GM12801 (cell line): ENCODE results near the gene IQCK.

Source experiments
- CTCF ChIP-seq: IDR thresholded peaks from one replicate; pipeline ENCODE4 v1.5.1; 2011; ENCODE audit warnings: control low read depth; ENCODE audit not compliant: insufficient read length; ENCODE audit errors: extremely low read depth

IQCK gene

GRCh38 chr16:19890901-19891300, 172.8 kb downstream of the IQCK start:
- no peak for TF ChIP-seq CTCF

GRCh38 chr16:19892902-19893301, 174.8 kb downstream of the IQCK start:
- no peak for TF ChIP-seq CTCF

- TF ChIP-seq CTCF = no peak
Measured at GRCh38 chr16:19894586-19894985, 176.5 kb downstream of the IQCK start.

- no peak for TF ChIP-seq CTCF
Measured at GRCh38 chr16:19896951-19897350, 178.9 kb downstream of the IQCK start.

- no peak for TF ChIP-seq CTCF
Measured at GRCh38 chr16:19898166-19898565, 180.1 kb downstream of the IQCK start.

- TF ChIP-seq CTCF = peak; percentile 27
Measured at GRCh38 chr16:19898924-19899604, 181.0 kb downstream of the IQCK start.

GRCh38 chr16:19899605-19899955, 181.5 kb downstream of the IQCK start:
- no peak for TF ChIP-seq CTCF
